Heart right ventricle (tissue), 16 donors: ENCODE data around the gene OIP5. TPM values are rescaled to one million over a fixed set of nuclear protein-coding genes. Genes with fewer than 3 reads are reported as not detected.

Experiments used
- ATAC-seq, 8 donors: fragments of 200-7000 bp; cut with Tn5 transposase; one replicate each; pipeline ENCODE4 v1.9.1; 2020; ENCODE audit warnings: mild to moderate bottlenecking in 8 of 8, moderate library complexity in 8 of 8, moderate number of reproducible peaks in 1 of 8
- DNase-seq, 2 donors: peaks; one replicate each; pipeline ENCODE4 v3.0.0-alpha.2; 2020
- H3K27ac ChIP-seq, 10 donors: fragments of 200-600 bp; sonication (generic) in 2 of 10; one replicate each; pipeline versions ENCODE4 v1.5.0 to v1.8.0; 2020 to 2022; ENCODE audit warnings: mild to moderate bottlenecking in 3 of 10
- H3K27me3 ChIP-seq, 7 donors: fragments of 200-600 bp; one replicate each; pipeline ENCODE4 v1.8.0; 2021 to 2022; ENCODE audit warnings: mild to moderate bottlenecking in 2 of 7
- H3K36me3 ChIP-seq, 9 donors: fragments of 200-600 bp; sonication (generic) in 1 of 9; one replicate each; pipeline versions ENCODE4 v1.5.0 to v1.8.0; 2020 to 2022; ENCODE audit warnings: mild to moderate bottlenecking in 2 of 9
- H3K4me1 ChIP-seq, 9 donors: fragments of 200-600 bp; sonication (generic) in 1 of 9; one replicate each; pipeline versions ENCODE4 v1.5.0 to v1.8.0; 2020 to 2022; ENCODE audit warnings: mild to moderate bottlenecking in 4 of 9
- H3K4me3 ChIP-seq, 10 donors: fragments of 200-600 bp; sonication (generic) in 2 of 10; one replicate each; pipeline versions ENCODE4 v1.5.0 to v1.8.0; 2020 to 2022; ENCODE audit warnings: mild to moderate bottlenecking in 7 of 10, moderate library complexity in 2 of 10
- H3K9me3 ChIP-seq, 11 donors: fragments of 200-600 bp in 10 of 11; sonication (generic) in 2 of 11; one replicate each; pipeline versions ENCODE4 v1.5.0 to v1.8.0; 2013 to 2022; ENCODE audit warnings: mild to moderate bottlenecking in 2 of 11, control low read depth in 1 of 11, moderate library complexity in 1 of 11
- WGBS, 2 donors: extraction: QIAGEN DNeasy Blood & Tissue Kit; methylation state at CpG; one replicate each; pipeline ENCODE4 v1.1.7; 2013; ENCODE audit warnings: inconsistent platforms in 1 of 2; 5-methylcytosine and 5-hydroxymethylcytosine counted together
- intact Hi-C, 10 donors: fragments of 100-400 bp; cut with DNase I; formaldehyde crosslinking; loops; one replicate each; pipeline versions ENCODE4 v1.11.1 to v1.14.2; 2022
- polyA plus RNA-seq, 2 donors: library from polyadenylated mRNA; stranded (reverse); fragments of 200-250 nt; gene quantifications; one replicate each; pipeline ENCODE4 v1.2.3, GENCODE V29; 2013
- total RNA-seq, 10 donors: library from RNA; stranded (reverse); fragmentation: NEBNext Ultra II Directional in 3 of 10; extraction: Animal tissue kit (Norgen Biotek cat#: 25700) in 3 of 10; gene quantifications; one replicate each; pipeline versions ENCODE4 v1.2.1 to v1.2.4, GENCODE V29; 2021 to 2023
- TF ChIP-seq, protein P1 (sequence below), 9 donors: fragments of 200-600 bp; sonication (generic) in 2 of 9; IDR thresholded peaks; one replicate each; pipeline versions ENCODE4 v1.5.0 to v1.8.0; 2021 to 2022; ENCODE audit warnings: antibody characterized with exemption in 9 of 9, mild to moderate bottlenecking in 5 of 9, moderate library complexity in 1 of 9
- donor health status: Arrhythmogenic right ventricular cardiomyopathy.
- donor health status: ischemic (EF 13 %, LVEDD 7.1; RV severe dilation, severe dysfunction).
- donor health status: healthy with polysubstance abuse.
- donor health status: DM: no; HTN: yes; CAD: no.
- donor health status: DM: no; HTN: no; CAD: no.
- donor health status: ischemic (EF 25% LVEDD 6.9; RV normal size, moderate dysfunction).
- donor health status: ischemic (EF 25% LVEDD 5.7; RV mildly dilated, moderate dysfunction).
- donor health status: healthy.
- donor health status: DM: yes; HTN: yes; CAD: no.
- donor health status: Ischemic cardiomyopathy.
- donor health status: ischemic (EF 35%, LVEDD 5.7; RV mildly dilated, moderate dysfunction).
- donor health status: nonischemic (EF 11% LVEDD 7.7; RV severe dilation, severe dysfunction).
- donor health status: DM: yes; HTN: yes; CAD: no.
- donor health status: PGD.
- donor health status: ischemic (EF 29% LVEDD 5.4; RV normal size, mild dysfunction).
- donor health status: nonischemic (EF 23%, LVEDD 6.1; RV moderate dilation, normal function).

Gene OIP5
- total and polyA plus RNA-seq, 12 donors, result 0.18 to 1.0 (median 0.28) TPM; not detected in 6

DNA sequence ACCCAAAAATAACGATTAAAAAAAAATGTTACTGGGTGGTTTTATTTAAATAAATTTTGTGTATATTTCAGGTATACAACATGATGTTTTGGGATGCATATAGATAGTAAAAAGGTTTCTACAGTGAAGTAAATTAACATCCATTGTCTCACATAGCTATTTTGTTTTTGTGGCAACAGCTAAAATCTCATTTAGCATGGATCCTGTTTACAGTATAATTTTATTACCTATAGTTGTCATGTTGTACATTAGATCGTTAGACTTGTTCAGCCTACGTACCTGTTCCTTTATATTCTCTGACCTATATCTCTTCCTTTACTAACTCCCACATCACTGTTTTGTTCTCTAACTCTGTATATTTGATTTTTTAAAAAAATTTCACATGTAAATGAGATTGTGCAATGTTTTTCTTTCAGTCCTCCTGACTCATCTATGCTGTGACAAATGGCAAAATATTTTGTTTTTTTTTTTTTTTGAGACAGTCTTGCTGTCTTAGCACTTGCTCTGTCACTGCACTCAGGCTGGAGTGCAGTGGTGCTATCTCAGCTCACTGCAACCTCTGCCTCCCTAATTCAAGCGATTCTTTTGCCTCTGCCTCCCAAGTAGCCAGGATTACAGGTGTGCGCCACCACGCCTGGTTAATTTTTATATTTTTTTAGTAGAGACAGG, 45.6 kb downstream of the OIP5 start:
- Histone ChIP-seq H3K36me3 (peaks cover 0 to 66% (median 34%) of the 10 kb centered on the region in 9 donors), H3K9me3 (no peaks in the 10 kb centered on the region), H3K4me1 (peaks cover 0 to 69% (median 38%) of the 10 kb centered on the region in 9 donors), H3K27ac (no peak overlapping the region), H3K27me3 (no peaks in the 10 kb centered on the region), H3K4me3 (no peak overlapping the region)
- DNase-seq (no peak), ATAC-seq (no peak)
- TF ChIP-seq, protein P1, sequence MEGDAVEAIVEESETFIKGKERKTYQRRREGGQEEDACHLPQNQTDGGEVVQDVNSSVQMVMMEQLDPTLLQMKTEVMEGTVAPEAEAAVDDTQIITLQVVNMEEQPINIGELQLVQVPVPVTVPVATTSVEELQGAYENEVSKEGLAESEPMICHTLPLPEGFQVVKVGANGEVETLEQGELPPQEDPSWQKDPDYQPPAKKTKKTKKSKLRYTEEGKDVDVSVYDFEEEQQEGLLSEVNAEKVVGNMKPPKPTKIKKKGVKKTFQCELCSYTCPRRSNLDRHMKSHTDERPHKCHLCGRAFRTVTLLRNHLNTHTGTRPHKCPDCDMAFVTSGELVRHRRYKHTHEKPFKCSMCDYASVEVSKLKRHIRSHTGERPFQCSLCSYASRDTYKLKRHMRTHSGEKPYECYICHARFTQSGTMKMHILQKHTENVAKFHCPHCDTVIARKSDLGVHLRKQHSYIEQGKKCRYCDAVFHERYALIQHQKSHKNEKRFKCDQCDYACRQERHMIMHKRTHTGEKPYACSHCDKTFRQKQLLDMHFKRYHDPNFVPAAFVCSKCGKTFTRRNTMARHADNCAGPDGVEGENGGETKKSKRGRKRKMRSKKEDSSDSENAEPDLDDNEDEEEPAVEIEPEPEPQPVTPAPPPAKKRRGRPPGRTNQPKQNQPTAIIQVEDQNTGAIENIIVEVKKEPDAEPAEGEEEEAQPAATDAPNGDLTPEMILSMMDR (IDR thresholded peaks at IDR 0.05), result no peak
- WGBS, 2 donors, result 95 to 96% methylated on average over 6 of the region's 6 CpGs
- intact Hi-C loops, result no loop called here

- intact Hi-C loops, result loop anchor here in 1 of 10 donors (2.0 kb wide), 1 partner anchor 54 kb away; the partner anchor contains the start of genes CHP1 and EXD1
- TF ChIP-seq, protein P1 (IDR thresholded peaks at IDR 0.05), result no peak
- DNase-seq (no peak), ATAC-seq (no peak)
- H3K4me3 ChIP-seq, result peak overlapping the region; percentile 66 to 96 (median 82)
- peak overlapping the region in 9 of 10 donors; percentile 86 to 99 (median 95) for H3K27ac ChIP-seq
- no peaks in the 10 kb centered on the region for H3K9me3 ChIP-seq
- 31 to 46% methylated on average over 7 of the region's 7 CpGs for WGBS, 2 donors
- peaks cover 0 to 54% (median 38%) of the 10 kb centered on the region in 9 donors for H3K4me1 ChIP-seq
- H3K36me3 ChIP-seq, result peaks cover 0 to 57% (median 34%) of the 10 kb centered on the region in 9 donors
- no peaks in the 10 kb centered on the region for H3K27me3 ChIP-seq
These were observed 47.1 kb downstream of the OIP5 start for GRCh38 chr15:41285285-41285684.

DNA sequence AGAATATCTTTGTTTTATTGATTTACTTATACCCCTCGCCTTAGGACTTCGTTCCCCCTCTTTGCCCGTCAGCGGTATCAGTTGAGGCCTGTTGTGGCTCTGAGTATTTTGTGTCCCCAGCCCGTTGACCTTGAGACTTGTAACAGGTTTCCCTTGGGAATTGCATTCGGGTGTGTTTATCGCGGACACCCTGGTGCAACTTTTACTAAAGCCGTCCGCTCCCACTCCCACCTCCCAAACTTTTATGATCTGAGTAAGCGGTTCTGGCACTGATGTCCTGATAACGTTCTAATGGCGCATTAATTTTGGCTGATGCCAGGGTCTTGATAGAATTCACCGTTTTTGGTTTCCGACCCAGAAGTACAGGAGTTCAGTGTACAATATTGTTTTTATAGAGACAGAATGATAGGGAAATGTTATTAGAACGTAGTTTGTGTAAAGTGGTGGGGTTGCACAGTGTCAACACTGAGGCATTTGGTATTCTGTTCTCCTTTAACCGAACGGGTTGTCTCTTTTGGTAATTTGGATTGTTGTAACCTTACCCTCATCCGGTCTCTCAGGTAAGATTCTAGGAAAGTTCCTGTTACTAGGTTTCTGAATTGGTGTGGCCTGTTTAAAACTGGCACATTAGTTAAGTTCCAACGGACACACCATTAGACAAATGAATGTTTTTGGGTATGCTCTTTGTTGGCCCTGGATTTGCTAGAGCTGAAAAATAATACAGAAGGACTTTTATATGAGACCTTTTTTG, 47.8 kb downstream of the OIP5 start:
- H3K36me3 ChIP-seq, result peaks cover 0 to 57% (median 36%) of the 10 kb centered on the region in 9 donors
- TF ChIP-seq, protein P1 (IDR thresholded peaks at IDR 0.05), result no peak
- intact Hi-C loops, result loop anchor here in 2 of 10 donors (2.0 to 5.0 kb wide), 3 partner anchors 48 to 54 kb away; partner anchors contain the start of genes CHP1 (in 2 of the 2), EXD1 (in 2 of the 2), NUSAP1 (in 1 of the 2) and OIP5 (in 1 of the 2)
- 1 to 2% methylated on average over 20 of the region's 20 CpGs for WGBS, 2 donors
- H3K4me1 ChIP-seq, result peaks cover 0 to 49% (median 38%) of the 10 kb centered on the region in 9 donors
- H3K9me3 ChIP-seq, result no peaks in the 10 kb centered on the region
- peak overlapping the region; percentile 66 to 96 (median 82) for H3K4me3 ChIP-seq
- DNase-seq (peak in 1 of 2 donors; percentile 32), ATAC-seq (peak; percentile 4 to 62 (median 20))
- H3K27ac ChIP-seq, result peak overlapping the region; percentile 86 to 99 (median 94)
- no peaks in the 10 kb centered on the region for H3K27me3 ChIP-seq
